Measurements from ENCODE around the gene E2F4. TPM values are rescaled to one million over a fixed set of nuclear protein-coding genes. Genes with fewer than 3 reads are reported as not detected.

The E2F4 gene
- total and polyA plus RNA-seq, 9 of the 15 experiments (the other 6 are each of a cell fraction or from before 2014, with no cell fraction given): 9.7 to 139 (median 106) TPM

DNA sequence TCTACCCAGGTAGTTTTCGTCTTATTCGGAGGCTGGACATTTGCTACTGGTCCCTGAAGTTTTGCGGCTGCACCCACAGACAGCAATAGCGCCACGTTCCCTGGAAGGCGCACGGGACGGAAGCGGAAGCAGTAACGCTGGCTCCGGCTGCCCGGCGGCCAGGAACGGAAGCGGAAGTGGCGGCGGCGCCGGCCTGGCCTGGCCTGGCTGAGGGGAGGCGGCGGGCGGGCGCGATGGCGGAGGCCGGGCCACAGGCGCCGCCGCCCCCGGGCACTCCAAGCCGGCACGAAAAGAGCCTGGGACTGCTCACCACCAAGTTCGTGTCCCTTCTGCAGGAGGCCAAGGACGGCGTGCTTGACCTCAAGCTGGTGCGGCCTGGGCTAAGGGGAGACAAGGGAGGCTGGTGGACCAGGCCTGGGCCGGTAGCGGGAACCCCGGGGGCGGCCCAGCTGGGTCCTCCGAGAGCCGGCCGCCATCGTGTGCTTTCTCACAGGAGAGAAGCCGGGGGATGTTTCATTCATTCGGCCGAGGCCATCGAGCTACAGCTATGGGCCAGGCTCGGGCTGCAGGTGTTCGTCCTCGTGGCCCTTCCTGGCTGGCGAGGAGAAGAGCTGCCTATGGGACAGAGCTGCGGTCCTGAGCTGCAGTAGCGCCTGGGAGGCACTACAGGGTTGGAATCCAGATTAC, at the start of gene E2F4 (continued):
- TF ChIP-seq ZBTB1 (CRISPR knock-in tag; IDR thresholded peaks at IDR 0.05; ENCODE audit: borderline replicate concordance, low read depth) (no peak), CSDE1 (IDR thresholded peaks at IDR 0.05) (no peak), SMARCE1 (IDR thresholded peaks at IDR 0.05) (no peak), NELFE (IDR thresholded peaks at IDR 0.05; ENCODE audit: insufficient read depth, insufficient read length) (no peak), RCOR1 (IDR thresholded peaks at IDR 0.05; ENCODE audit: borderline replicate concordance in 1 of 2, low read depth in 2 of 2, low read length in 2 of 2) (peak in 1 of 2 experiments; percentile 63; a peak in 2 of 4 replicates), ZNF274 (IDR thresholded peaks at IDR 0.05; ENCODE audit: borderline replicate concordance, low read depth, low read length) (no peak), ZNF133 (CRISPR knock-in tag; IDR thresholded peaks at IDR 0.05) (no peak), MEF2A (IDR thresholded peaks at IDR 0.05; ENCODE audit: control insufficient read depth, low read depth, low read length) (no peak), TEAD1 (CRISPR knock-in tag; IDR thresholded peaks at IDR 0.05) (0 out of 4 replicates have a peak, but pooled peaks of 1 of the 2 experiments have one; percentile 42), MYC (IDR thresholded peaks at IDR 0.05; ENCODE audit: low read depth, low read length) (peak; percentile 79), MYC (CRISPR knock-in tag; IDR thresholded peaks at IDR 0.05; ENCODE audit: borderline replicate concordance, low read depth) (peak; percentile 43; the same call in 1 of the 2 replicates), RAD51 (IDR thresholded peaks at IDR 0.05; ENCODE audit: borderline replicate concordance, low read depth) (no peak), TBL1XR1 (IDR thresholded peaks at IDR 0.05; ENCODE audit: low read length in 2 of 2) (peak; percentile 18 to 62; a peak in 1 of 4 replicates), CHD2 (IDR thresholded peaks at IDR 0.05; ENCODE audit: low read depth, low read length) (no peak), ZNF175 (CRISPR knock-in tag; IDR thresholded peaks at IDR 0.05; ENCODE audit: low read depth) (no peak)
- TF ChIP-seq, protein P1, sequence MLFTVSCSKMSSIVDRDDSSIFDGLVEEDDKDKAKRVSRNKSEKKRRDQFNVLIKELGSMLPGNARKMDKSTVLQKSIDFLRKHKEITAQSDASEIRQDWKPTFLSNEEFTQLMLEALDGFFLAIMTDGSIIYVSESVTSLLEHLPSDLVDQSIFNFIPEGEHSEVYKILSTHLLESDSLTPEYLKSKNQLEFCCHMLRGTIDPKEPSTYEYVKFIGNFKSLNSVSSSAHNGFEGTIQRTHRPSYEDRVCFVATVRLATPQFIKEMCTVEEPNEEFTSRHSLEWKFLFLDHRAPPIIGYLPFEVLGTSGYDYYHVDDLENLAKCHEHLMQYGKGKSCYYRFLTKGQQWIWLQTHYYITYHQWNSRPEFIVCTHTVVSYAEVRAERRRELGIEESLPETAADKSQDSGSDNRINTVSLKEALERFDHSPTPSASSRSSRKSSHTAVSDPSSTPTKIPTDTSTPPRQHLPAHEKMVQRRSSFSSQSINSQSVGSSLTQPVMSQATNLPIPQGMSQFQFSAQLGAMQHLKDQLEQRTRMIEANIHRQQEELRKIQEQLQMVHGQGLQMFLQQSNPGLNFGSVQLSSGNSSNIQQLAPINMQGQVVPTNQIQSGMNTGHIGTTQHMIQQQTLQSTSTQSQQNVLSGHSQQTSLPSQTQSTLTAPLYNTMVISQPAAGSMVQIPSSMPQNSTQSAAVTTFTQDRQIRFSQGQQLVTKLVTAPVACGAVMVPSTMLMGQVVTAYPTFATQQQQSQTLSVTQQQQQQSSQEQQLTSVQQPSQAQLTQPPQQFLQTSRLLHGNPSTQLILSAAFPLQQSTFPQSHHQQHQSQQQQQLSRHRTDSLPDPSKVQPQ (CRISPR knock-in tag; IDR thresholded peaks at IDR 0.05; ENCODE audit: borderline replicate concordance): no peak
- TF ChIP-seq, protein P2, sequence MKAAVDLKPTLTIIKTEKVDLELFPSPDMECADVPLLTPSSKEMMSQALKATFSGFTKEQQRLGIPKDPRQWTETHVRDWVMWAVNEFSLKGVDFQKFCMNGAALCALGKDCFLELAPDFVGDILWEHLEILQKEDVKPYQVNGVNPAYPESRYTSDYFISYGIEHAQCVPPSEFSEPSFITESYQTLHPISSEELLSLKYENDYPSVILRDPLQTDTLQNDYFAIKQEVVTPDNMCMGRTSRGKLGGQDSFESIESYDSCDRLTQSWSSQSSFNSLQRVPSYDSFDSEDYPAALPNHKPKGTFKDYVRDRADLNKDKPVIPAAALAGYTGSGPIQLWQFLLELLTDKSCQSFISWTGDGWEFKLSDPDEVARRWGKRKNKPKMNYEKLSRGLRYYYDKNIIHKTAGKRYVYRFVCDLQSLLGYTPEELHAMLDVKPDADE (conservative IDR thresholded peaks at IDR 0.05; ENCODE audit: control insufficient read depth, low read depth, low read length): peak; percentile 89
- TF ChIP-seq, protein P3, sequence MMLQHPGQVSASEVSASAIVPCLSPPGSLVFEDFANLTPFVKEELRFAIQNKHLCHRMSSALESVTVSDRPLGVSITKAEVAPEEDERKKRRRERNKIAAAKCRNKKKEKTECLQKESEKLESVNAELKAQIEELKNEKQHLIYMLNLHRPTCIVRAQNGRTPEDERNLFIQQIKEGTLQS (IDR thresholded peaks at IDR 0.05): no peak
- TF ChIP-seq, protein P3 (CRISPR knock-in tag; conservative IDR thresholded peaks at IDR 0.05): no peak
- TF ChIP-seq, protein P4, sequence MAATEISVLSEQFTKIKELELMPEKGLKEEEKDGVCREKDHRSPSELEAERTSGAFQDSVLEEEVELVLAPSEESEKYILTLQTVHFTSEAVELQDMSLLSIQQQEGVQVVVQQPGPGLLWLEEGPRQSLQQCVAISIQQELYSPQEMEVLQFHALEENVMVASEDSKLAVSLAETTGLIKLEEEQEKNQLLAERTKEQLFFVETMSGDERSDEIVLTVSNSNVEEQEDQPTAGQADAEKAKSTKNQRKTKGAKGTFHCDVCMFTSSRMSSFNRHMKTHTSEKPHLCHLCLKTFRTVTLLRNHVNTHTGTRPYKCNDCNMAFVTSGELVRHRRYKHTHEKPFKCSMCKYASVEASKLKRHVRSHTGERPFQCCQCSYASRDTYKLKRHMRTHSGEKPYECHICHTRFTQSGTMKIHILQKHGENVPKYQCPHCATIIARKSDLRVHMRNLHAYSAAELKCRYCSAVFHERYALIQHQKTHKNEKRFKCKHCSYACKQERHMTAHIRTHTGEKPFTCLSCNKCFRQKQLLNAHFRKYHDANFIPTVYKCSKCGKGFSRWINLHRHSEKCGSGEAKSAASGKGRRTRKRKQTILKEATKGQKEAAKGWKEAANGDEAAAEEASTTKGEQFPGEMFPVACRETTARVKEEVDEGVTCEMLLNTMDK (IDR thresholded peaks at IDR 0.05; ENCODE audit: borderline replicate concordance, insufficient read depth, low read depth, low read length, poor library complexity, severe bottlenecking): no peak
